ENCODE measurements around the gene PGM3. TPM values are rescaled to one million over a fixed set of nuclear protein-coding genes. Genes with fewer than 3 reads are reported as not detected.

Gene PGM3
- total and polyA plus RNA-seq, 2 of the 4 experiments (the other 2 are of a cell fraction) = 68.4 to 336 TPM

DNA sequence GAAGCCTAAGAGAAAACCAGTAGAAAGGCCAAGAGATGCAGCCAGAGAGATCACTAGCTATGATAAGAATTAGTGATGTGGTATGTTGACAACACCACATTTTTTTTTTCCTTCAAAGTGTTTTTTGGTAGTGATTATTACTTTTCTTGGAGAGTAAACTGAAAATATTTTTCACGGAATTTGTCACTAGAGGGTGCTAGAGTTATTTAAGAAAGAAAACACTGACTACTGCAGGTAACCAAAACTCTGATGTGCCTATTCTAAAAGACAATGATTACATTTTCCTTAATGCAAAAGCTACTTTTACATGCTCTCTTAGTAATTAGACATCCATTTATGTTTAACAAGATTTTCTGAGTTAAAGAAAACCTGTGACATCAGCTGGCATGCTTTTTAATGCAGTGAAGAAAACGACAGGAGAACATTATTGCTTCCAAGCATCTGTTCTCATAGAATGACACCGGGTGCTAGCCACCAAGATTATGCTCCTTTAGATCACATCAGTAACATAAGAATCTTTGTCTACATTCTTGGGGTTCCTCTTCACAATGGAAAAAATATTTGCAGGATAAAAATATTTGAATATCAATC, 28.9 kb upstream of the PGM3 start (continued):
- no peak for TF ChIP-seq RCOR1 (IDR thresholded peaks at IDR 0.05; ENCODE audit: insufficient replicate concordance, low read length)

DNA sequence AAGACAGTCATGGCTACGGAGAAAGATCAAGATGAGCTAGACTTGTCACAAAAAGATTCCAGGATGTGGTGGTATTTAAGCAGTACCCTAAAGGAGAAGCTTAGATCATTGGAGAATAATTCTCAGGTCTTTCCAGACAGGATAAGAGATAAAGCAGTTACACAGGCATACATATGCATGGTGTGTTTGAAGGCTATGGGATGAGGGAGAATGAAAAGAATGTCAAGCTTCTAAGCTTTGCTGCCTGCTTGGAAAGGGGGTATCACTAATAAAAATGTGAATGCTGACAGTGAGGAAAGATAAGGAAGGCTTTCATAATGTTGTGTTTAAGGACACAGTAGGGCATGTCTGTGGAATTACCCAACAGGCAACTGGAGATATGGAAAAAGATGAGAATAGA, 28.2 kb upstream of the PGM3 start:
- Histone ChIP-seq H2BK15ac (ENCODE audit: low read depth, low read length) (no peak overlapping the region), H4K5ac (ENCODE audit: low read depth, low read length) (no peak overlapping the region), H3K14ac (replicated peaks; ENCODE audit: low read depth, low read length) (no peak overlapping the region), H2BK20ac (ENCODE audit: low read depth, low read length) (no peak overlapping the region), H2BK5ac (ENCODE audit: low read depth, low read length, poor library complexity, severe bottlenecking) (no peak overlapping the region), H2AK5ac (ENCODE audit: low read depth, low read length) (no peak overlapping the region), H3K56ac (ENCODE audit: extremely low read depth, insufficient read depth, low read length) (no peak overlapping the region), H3K23ac (ENCODE audit: low read depth, low read length) (no peak overlapping the region), H3K27ac (ENCODE audit: insufficient read depth, low read length) (no peak overlapping the region), H3K79me1 (ENCODE audit: low read depth in 1 of 2, low read length in 2 of 2) (no peaks in the 10 kb centered on the region), H4K91ac (ENCODE audit: insufficient read depth, low read depth, low read length) (no peak overlapping the region), H3K18ac (ENCODE audit: low read depth, low read length) (no peak overlapping the region), H4K8ac (ENCODE audit: low read depth in 2 of 2, low read length in 2 of 2) (no peak overlapping the region), H3K4me2 (ENCODE audit: low read depth, low read length) (no peak overlapping the region), H3K27me3 (ENCODE audit: control insufficient read depth, insufficient read depth, low read length) (no peaks in the 10 kb centered on the region), H2AK9ac (replicated peaks; ENCODE audit: low read depth, low read length, poor library complexity) (no peak overlapping the region), H3K4ac (ENCODE audit: low read depth, low read length) (no peak overlapping the region), H3K4me3 (ENCODE audit: insufficient read depth, low read depth, low read length) (no peak overlapping the region), H3K9me1 (ENCODE audit: insufficient read depth, low read length) (peaks cover 3% of the 10 kb centered on the region; the same call in 1 of the 2 replicates), H4K20me1 (ENCODE audit: insufficient read depth, low read length) (no peaks in the 10 kb centered on the region), H3K36me3 (ENCODE audit: control insufficient read depth, insufficient read depth, low read length) (no peaks in the 10 kb centered on the region), H3K9ac (ENCODE audit: low read depth, low read length) (no peak overlapping the region), H3K4me1 (ENCODE audit: control insufficient read depth, insufficient read depth, low read length) (peaks cover 3% of the 10 kb centered on the region), H3K9me3 (ENCODE audit: control insufficient read depth, insufficient read depth, low read length) (no peaks in the 10 kb centered on the region), H2AFZ (replicated peaks; ENCODE audit: low read length, poor library complexity) (no peak overlapping the region), H2BK120ac (ENCODE audit: low read depth, low read length) (no peak overlapping the region)
- CTCF ChIA-PET = interaction anchor here (0.6 to 4.0 kb wide), 12 partner anchors 101 to 338 kb away, joined by 3 to 47 read pairs (median 3); partner anchors contain the start of genes DOP1A and PRSS35
- 0 out of 2 replicates have a peak, but pooled peaks have one; percentile 40 for TF ChIP-seq CEBPB (IDR thresholded peaks at IDR 0.05; ENCODE audit: low read depth, low read length)
- no peak for TF ChIP-seq MAFK (IDR thresholded peaks at IDR 0.05; ENCODE audit: low read depth, low read length)
- BruUV-seq (replicated peaks) = no TSS peak
- peak; percentile 64 for DNase-seq
- peak; percentile 62 for ATAC-seq (ENCODE audit: low read depth)
- in situ Hi-C loops (cut with MboI; ENCODE audit: low sequenced_read_pairs) (loop anchor here (5.0 kb wide), 1 partner anchor 296 kb away; no protein-coding TSS in a partner anchor), dilution Hi-C loops (cut with HindIII; ENCODE audit: low sequenced_read_pairs, unreplicated experiment) (loop anchor here (25.0 kb wide), 1 partner anchor 291 kb away; the partner anchor contains the start of gene PRSS35), intact Hi-C loops (cut with micrococcal nuclease) (loop anchor here (5.0 kb wide), 1 partner anchor 211 kb away; the partner anchor contains the start of gene ME1)
- no CpG with 5 or more reads among the region's 1 CpG for WGBS, 2 experiments (ENCODE audit: extremely low coverage in 2 of 2, insufficient read length in 1 of 2)
- POLR2A ChIA-PET (ENCODE audit: unreplicated experiment) = no interaction called here
